Measurements from ENCODE around the gene SPSB2.

GRCh38 chr12:6921996-6922946 lies 49.2 kb upstream of the SPSB2 start:
- TF ChIP-seq CTCF (IDR thresholded peaks at IDR 0.05) = no peak
- TF ChIP-seq POLR2A (IDR thresholded peaks at IDR 0.05) = no peak

All from breast epithelium (tissue), 3 donors.